Caco-2 (cell line): ENCODE results near the gene CAMKK1. TPM values are rescaled to one million over a fixed set of nuclear protein-coding genes. Genes with fewer than 3 reads are reported as not detected.

ENCODE experiments used
- BruUV-seq: library from RNA; stranded (reverse); fragments of 400-500 nt; replicated peaks from 2 replicates; lab custom pipeline; 2021; lab: Mats Ljungman, UMichigan
- CTCF ChIA-PET: fragments of 300-600 bp; sonication (Branson Sonifier 250); formaldehyde crosslinking; loops from one replicate; lab custom pipeline; 2022; ENCODE audit warnings: antibody characterized with exemption; lab: Charles Lee
- POLR2A ChIA-PET: fragments of 300-600 bp; sonication (Branson Sonifier 250); formaldehyde crosslinking; loops from one replicate; lab custom pipeline; 2022; ENCODE audit warnings: antibody characterized with exemption; lab: Charles Lee
- DNase-seq, 2 experiments: peaks; one replicate each; pipeline versions ENCODE4 v3.0.0 to v3.0.0-alpha.2; 2020 to 2022
- H3K27me3 ChIP-seq: replicated peaks from 2 replicates; pipeline ENCODE4 v1.6.0; 2011; ENCODE audit warnings: low read length; ENCODE audit not compliant: control insufficient read depth, insufficient read depth
- H3K36me3 ChIP-seq: 2 replicates; pipeline ENCODE4 v1.5.1; 2011; ENCODE audit warnings: low read length; ENCODE audit not compliant: control insufficient read depth, insufficient read depth
- H3K4me1 ChIP-seq: fragments of 250-450 bp; sonication (Bioruptor Pico); 2 replicates; pipeline ENCODE4 v1.5.1; 2020; ENCODE audit warnings: mild to moderate bottlenecking
- H3K4me3 ChIP-seq: 2 replicates; pipeline ENCODE4 v1.5.1; 2011; ENCODE audit warnings: low read depth, mild to moderate bottlenecking, control low read depth, low read length
- H3K9me3 ChIP-seq: fragments of 250-450 bp; sonication (Bioruptor Pico); 2 replicates; pipeline ENCODE4 v1.5.1; 2020; ENCODE audit warnings: mild to moderate bottlenecking, moderate library complexity
- H3K27ac Mint-ChIP-seq: one replicate; pipeline ENCODE4 v1.8.0; 2022; ENCODE audit warnings: mixed read lengths; ENCODE audit not compliant: unreplicated experiment
- H3K27me3 Mint-ChIP-seq: one replicate; pipeline ENCODE4 v1.8.0; 2022; ENCODE audit warnings: mixed read lengths; ENCODE audit not compliant: insufficient read depth, unreplicated experiment
- H3K36me3 Mint-ChIP-seq: one replicate; pipeline ENCODE4 v1.8.0; 2022; ENCODE audit warnings: mild to moderate bottlenecking, mixed read lengths; ENCODE audit not compliant: insufficient read depth, unreplicated experiment
- H3K4me1 Mint-ChIP-seq: one replicate; pipeline ENCODE4 v1.8.0; 2022; ENCODE audit warnings: low read depth, mixed read lengths; ENCODE audit not compliant: unreplicated experiment
- H3K4me3 Mint-ChIP-seq: one replicate; pipeline ENCODE4 v1.8.0; 2022; ENCODE audit warnings: mild to moderate bottlenecking, moderate library complexity, mixed read lengths; ENCODE audit not compliant: unreplicated experiment
- H3K9me3 Mint-ChIP-seq: one replicate; pipeline ENCODE4 v1.8.0; 2022; ENCODE audit warnings: mixed read lengths; ENCODE audit not compliant: unreplicated experiment
- intact Hi-C: fragments of 100-400 bp; cut with micrococcal nuclease; formaldehyde crosslinking; loops from one replicate; pipeline ENCODE4 v1.10.0; 2022; ENCODE audit not compliant: unreplicated experiment
- total RNA-seq: library from RNA; stranded (reverse); gene quantifications from 2 replicates; pipeline ENCODE4 v1.2.3, GENCODE V29; 2022
- TF ChIP-seq, protein P1 (sequence below), 2 experiments: fragments of 200-600 bp in 1 of 2; IDR thresholded peaks; 1 replicate in 1 of 2; 2 replicates in 1 of 2; pipeline versions ENCODE4 v1.5.1 to v1.8.0; 2011 to 2022; ENCODE audit warnings: antibody characterized with exemption in 1 of 2, control low read depth in 1 of 2, inconsistent platforms in 1 of 2, low read depth in 1 of 2, low read length in 1 of 2, mild to moderate bottlenecking in 1 of 2, moderate library complexity in 1 of 2; ENCODE audit not compliant: insufficient read depth in 1 of 2, severe bottlenecking in 1 of 2, unreplicated experiment in 1 of 2

CAMKK1 gene
- total RNA-seq, 1 experiment from 2014 or later, result 1.9 TPM

- H3K4me1 Mint-ChIP-seq, result peaks cover 8% of the 10 kb centered on the region
- Histone ChIP-seq H3K4me1 (peaks cover 10% of the 10 kb centered on the region), H3K9me3 (no peaks in the 10 kb centered on the region), H3K4me3 (no peak overlapping the region), H3K36me3 (no peaks in the 10 kb centered on the region), H3K27me3 (no peaks in the 10 kb centered on the region)
- ChIA-PET CTCF (no interaction called here), POLR2A (no interaction called here)
- H3K36me3 Mint-ChIP-seq, result peaks cover 34% of the 10 kb centered on the region
- no peak overlapping the region for H3K27ac Mint-ChIP-seq
- H3K4me3 Mint-ChIP-seq, result no peak overlapping the region
- DNase-seq, result no peak
- no peaks in the 10 kb centered on the region for H3K27me3 Mint-ChIP-seq
- H3K9me3 Mint-ChIP-seq, result no peaks in the 10 kb centered on the region
- intact Hi-C loops, result no loop called here
- TF ChIP-seq, protein P1, sequence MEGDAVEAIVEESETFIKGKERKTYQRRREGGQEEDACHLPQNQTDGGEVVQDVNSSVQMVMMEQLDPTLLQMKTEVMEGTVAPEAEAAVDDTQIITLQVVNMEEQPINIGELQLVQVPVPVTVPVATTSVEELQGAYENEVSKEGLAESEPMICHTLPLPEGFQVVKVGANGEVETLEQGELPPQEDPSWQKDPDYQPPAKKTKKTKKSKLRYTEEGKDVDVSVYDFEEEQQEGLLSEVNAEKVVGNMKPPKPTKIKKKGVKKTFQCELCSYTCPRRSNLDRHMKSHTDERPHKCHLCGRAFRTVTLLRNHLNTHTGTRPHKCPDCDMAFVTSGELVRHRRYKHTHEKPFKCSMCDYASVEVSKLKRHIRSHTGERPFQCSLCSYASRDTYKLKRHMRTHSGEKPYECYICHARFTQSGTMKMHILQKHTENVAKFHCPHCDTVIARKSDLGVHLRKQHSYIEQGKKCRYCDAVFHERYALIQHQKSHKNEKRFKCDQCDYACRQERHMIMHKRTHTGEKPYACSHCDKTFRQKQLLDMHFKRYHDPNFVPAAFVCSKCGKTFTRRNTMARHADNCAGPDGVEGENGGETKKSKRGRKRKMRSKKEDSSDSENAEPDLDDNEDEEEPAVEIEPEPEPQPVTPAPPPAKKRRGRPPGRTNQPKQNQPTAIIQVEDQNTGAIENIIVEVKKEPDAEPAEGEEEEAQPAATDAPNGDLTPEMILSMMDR (IDR thresholded peaks at IDR 0.05; ENCODE audit: insufficient read depth in 1 of 2, low read depth in 1 of 2, low read length in 1 of 2, severe bottlenecking in 1 of 2, unreplicated experiment in 1 of 2), result no peak
- no TSS peak for BruUV-seq
Observed at GRCh38 chr17:3834811-3835210, 58.0 kb downstream of the CAMKK1 start.

DNA sequence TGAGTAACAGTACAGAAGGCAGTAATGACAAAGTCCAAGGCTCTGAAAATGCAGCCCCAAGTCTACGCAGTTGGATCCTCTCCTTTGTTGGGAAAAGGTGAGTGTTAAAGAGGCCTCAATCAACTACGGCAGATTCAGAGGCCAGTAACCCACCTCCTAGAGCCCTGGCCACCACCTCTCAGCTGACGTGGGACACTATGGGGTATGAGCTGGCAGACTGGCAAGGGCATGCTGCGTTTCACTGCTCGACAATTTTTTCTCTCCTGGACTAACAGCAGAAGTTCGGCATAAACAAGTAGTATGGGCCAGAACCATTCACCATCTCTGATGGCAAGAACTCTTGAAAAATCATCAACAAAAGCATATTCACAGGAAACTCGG is 64.0 kb downstream of the CAMKK1 start:
- Mint-ChIP-seq H3K27me3 (no peaks in the 10 kb centered on the region), H3K4me3 (no peak overlapping the region), H3K36me3 (peaks cover 39% of the 10 kb centered on the region), H3K4me1 (no peaks in the 10 kb centered on the region), H3K27ac (no peak overlapping the region), H3K9me3 (no peaks in the 10 kb centered on the region)
- TF ChIP-seq, protein P1 (IDR thresholded peaks at IDR 0.05; ENCODE audit: insufficient read depth in 1 of 2, low read depth in 1 of 2, low read length in 1 of 2, severe bottlenecking in 1 of 2, unreplicated experiment in 1 of 2), result no peak
- no TSS peak for BruUV-seq
- intact Hi-C loops, result no loop called here
- DNase-seq, result no peak
- no peaks in the 10 kb centered on the region for H3K27me3 ChIP-seq
- ChIA-PET POLR2A (no interaction called here), CTCF (no interaction called here)
- no peak overlapping the region for H3K4me3 ChIP-seq
- no peaks in the 10 kb centered on the region for H3K4me1 ChIP-seq
- H3K9me3 ChIP-seq, result no peaks in the 10 kb centered on the region
- H3K36me3 ChIP-seq, result no peaks in the 10 kb centered on the region

- Histone ChIP-seq H3K4me3 (no peak overlapping the region), H3K9me3 (no peaks in the 10 kb centered on the region), H3K4me1 (no peaks in the 10 kb centered on the region), H3K27me3 (no peaks in the 10 kb centered on the region), H3K36me3 (no peaks in the 10 kb centered on the region)
- H3K36me3 Mint-ChIP-seq, result peaks cover 37% of the 10 kb centered on the region
- intact Hi-C loops, result no loop called here
- no peak overlapping the region for H3K27ac Mint-ChIP-seq
- H3K9me3 Mint-ChIP-seq, result no peaks in the 10 kb centered on the region
- BruUV-seq, result no TSS peak
- H3K4me3 Mint-ChIP-seq, result no peak overlapping the region
- TF ChIP-seq, protein P1 (IDR thresholded peaks at IDR 0.05; ENCODE audit: insufficient read depth in 1 of 2, low read depth in 1 of 2, low read length in 1 of 2, severe bottlenecking in 1 of 2, unreplicated experiment in 1 of 2), result no peak
- POLR2A ChIA-PET, result no interaction called here
- no peak for DNase-seq
- no peaks in the 10 kb centered on the region for H3K4me1 Mint-ChIP-seq
- H3K27me3 Mint-ChIP-seq, result no peaks in the 10 kb centered on the region
- CTCF ChIA-PET, result no interaction called here
Observed at GRCh38 chr17:3828151-3828851, 64.6 kb downstream of the CAMKK1 start.
